Stimulated activated naive CD4-positive, alpha-beta T cell (primary cell): ENCODE data around the gene CLTB.
A peak's percentile ranks its signal among the peaks of the same experiment; 100 is the strongest.
"Not testable (repeated sequence)": the region's sequence is repeated elsewhere in the genome, so short reads cannot be mapped to it uniquely, and the experiment has no call there.

Source experiments
- DNase-seq, 6 experiments: peaks; one replicate each; lab custom pipeline; 2025; lab: John Stamatoyannopoulos, UW

The CLTB gene, protein sequence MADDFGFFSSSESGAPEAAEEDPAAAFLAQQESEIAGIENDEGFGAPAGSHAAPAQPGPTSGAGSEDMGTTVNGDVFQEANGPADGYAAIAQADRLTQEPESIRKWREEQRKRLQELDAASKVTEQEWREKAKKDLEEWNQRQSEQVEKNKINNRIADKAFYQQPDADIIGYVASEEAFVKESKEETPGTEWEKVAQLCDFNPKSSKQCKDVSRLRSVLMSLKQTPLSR

DNA sequence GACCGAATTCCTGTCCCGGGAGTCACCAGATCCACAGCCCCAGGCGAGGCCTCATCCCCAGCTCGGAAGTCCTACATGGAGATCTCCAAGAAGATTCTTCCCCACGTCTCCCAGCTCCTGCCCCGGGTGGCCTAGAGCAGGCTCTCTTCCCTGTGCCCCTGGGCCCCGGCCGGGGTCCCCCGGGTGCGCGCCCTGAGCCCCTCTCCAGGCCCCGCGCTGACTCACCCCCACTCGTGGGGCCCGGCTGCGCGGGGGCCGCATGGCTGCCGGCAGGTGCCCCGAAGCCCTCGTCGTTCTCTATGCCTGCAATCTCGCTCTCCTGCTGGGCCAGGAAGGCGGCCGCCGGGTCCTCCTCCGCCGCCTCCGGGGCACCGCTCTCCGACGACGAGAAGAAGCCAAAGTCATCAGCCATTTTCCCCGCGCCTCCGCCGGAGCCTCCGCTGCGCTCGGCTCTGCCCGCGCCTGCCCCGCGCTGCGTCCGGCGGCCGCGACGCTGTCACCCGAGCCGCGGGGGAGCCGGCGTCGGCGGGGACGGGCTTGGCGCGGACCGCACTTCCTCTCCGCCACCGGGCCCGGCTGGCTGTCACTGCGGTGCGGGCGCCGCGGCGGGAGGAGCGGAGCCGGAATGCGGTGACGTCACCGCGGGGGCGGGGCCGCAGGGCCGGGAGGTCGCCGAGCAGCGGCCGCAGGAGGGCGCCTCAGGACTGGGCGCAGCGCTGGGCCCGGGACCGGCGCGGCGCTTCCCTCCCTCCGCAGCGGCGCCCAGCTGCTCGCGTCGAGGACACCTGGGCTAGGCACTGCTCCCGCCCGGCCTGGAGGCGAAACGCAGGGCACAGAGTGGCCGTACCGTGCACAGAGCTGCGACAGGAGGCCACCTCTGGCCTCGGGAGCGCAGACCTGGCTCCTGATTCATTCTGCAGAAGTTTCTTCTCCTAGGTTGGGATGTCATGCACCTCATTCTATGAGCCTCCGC lies at the start of gene CLTB:
Gene CLTB (minus strand): TSS at position 588 of the 973 bp plus-strand sequence. CDS start 176 bp downstream, at position 412.
- peak; percentile 76 to 91 (median 88) for DNase-seq

DNA sequence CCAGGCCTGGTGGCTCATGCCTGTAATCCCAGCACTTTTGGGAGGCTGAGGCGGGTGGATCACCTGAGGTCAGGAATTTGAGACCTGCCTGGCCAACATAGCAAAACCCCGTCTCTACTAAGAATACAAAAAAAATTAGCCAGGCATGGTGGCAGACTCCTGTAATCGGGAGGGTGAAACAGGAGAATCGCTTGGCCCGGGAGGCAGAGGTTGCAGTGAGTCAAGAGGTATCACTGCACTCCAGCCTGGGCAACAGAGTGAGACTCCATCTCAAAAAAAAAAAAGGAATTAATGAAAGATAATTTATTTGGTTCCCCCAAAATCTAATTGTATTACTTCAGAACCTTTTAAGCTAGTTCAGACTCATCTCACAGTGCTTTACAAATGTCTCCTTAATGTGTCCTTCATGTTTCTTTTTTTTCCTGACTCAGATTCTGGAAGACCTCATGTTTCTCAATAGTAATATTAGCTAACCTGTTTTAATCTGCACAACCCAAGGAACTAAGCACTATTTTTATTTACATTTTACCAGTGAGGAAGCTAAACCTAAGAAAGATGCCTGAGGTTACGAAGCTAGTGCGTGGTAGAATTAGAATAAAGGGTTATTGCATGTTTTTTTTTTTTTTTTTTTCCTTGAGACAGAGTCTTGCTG lies 46.9 kb upstream of the CLTB start:
- no peak for DNase-seq

DNA sequence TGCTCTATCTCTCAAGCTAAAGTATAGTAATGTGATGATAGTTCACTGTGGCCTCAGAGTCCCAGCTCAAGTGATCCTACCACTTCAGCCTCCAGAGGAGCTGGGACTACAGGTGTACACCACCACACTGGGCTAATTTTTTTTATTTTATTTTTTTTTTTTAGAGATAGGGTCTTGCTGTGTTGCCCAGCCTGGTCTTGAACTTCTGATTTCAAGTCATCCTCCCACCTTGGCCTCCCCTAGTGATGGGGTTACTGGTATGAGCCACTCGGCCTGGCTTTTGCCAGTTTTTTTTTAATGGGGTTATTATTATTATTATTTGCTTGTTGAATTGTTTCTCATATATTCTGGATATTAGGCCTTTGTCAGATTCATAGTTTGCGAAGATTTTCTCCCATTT lies 45.0 kb upstream of the CLTB start:
- DNase-seq, result no peak

DNA sequence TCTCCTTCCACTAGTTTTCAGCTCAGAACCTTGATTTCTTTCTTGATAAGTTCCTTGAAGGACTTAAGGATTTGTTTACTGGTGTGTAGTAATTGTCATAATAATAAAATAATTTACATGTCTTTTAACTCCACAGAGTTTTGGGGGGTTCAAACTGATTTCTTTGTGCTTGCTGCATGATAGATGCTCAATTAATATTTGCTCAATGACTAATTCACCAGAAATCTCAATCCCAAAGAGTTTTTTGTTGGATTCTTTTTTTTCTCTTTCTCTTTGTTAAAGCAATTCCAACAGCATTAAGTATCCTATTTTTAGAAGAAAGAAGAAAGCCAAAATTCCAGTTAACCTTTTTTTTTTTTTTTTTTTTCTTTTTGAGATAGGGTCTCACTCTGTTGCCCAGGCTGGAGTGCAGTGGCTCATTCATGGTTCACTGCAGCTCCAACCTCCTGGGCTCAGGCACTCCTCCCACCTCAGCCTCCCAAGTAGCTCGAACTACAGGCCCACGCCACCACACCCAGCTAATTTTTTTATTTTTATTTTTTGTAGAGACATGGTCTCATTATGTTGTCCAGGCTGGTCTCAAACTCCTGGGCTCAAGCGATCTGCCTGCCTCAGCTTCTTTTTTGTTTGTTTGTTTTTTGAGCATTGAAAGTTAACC lies 42.7 kb upstream of the CLTB start:
- no peak for DNase-seq

DNA sequence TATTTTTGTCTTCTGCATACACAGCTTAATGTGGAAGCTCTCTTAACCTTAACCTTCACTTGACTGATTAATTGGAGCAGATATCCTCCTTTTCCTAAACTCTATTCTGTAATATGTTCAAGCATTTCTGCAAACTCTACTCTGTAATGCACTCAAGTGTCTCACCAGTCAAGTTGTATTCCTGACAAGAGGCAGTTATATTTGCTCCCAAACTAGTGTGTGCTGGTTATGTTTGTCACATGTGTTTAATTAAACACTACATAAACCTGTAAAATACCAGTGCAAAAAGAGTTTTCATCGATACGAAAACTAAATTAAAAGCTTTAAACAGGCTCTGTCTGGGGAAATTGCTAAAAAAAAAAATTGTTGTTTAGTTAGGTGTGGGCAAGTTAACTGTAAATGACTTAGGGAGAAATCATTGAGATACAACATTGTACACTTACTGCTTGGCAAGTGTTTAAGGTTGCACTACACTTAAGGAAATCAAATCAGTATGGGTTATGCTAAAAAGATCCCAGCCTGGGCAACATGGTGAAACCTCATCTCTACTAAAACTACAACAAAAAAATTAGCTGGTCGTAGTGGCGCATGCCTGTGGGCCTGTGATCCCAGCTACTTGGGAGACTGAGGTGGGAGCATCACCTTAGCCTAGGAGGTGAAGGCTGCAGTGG lies 38.5 kb upstream of the CLTB start:
- DNase-seq, result no peak

DNA sequence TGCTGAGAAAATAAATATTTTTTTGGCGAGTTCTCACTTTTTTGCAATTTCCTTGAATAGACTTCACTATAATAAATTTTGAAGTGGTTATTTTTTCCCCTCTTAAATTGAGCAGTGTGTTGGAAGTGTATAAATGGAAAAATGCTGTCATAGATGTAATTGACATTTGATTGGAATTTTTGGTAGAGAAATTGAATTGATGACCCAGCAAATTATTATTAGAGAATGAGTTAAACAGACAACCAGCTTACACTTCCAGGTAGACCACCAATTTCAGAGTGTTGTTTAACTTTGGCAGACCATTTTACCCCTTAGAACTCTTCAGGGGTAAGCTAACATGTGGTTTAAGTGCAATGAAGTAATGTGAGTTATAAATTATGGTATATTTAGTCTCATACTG lies 33.7 kb upstream of the CLTB start:
- DNase-seq, result no peak

DNA sequence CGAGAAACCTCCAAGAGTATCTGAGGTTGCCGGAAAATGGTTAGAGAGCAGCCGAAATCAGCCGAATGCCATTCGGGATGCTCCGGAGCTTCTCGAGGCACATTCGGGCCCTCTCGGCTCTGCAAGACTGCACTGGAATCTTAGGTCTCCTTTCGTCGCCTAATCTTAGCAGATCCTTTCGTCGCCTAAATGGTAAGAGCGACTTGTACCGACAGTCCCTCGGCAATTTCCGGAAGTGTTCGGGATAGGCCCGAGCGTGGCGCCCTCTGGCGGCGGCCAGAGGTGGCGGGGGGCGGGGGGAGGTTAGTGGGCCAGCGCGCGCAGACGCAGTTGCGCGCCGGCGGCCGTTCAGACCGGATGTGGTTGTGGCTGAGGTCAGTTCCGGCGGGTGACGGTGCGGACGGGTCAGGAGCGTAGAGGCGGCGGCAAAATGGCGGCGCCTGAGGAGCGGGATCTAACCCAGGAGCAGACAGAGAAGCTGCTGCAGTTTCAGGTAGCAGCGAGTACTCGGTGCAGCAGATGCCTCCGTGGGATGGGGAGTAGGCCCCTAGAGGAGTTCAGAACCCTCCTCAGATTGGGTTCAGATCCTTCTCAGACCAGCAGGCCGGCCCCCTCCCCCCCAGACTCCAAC lies 31.8 kb upstream of the CLTB start, which contains the start of gene FAF2:
Gene FAF2 (plus strand): TSS at position 408 of the 631 bp plus-strand sequence. CDS start 23 bp downstream, at position 431.
- DNase-seq, result peak; percentile 94 to 100 (median 98)

DNA sequence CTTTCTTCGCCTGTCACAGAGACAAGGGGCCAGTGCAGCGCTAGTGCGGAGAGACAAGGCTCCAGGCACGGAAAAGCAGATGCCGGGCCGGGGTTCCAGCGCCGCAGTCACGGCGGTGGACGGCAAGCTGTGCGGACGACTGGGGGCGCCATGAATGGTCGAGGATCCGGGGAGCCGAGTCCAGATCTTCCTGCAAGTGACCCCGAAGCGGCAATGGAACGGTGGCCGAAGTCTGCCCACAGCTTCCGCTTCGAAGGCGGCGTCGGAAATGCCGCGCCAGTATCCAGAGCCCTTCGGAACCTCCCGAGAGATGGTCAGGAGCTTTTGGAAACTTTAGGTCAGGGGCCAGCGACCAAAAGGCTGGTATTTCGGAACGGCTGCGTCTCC lies 31.2 kb upstream of the CLTB start:
- no peak for DNase-seq

DNA sequence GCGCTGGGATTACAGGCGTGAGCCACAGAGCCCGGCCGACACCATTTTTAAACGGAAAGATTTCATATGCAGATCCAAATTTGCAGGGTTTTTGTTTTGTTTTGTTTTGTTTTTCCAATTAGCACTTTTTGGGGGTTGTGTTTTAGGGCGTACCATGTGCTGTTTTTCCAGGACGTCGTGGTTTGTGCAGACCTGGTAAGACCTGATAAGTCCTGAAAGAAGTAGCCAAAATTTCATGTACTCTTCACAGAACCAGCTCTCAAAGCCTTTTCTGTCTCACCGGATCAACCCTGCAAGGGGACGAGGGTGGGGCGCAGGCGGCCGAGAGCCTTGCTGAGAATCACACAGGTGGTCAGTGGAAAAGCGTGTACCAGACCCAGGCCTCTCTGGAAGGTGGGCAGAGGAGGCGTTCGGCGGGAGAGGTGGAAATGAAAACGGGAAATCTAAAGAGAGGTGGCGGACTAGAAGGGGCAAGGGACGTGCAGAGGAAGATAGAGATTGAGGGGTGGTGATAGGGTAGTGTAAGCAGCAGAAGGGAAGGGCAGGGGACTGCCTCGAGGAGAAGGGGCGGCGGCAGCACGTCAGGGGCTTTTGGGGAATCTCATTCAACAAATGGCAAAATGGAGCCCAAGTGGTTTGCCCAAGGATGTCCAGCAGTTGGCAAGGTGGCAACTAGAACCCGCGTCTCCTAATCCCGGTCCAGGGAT lies 30.7 kb upstream of the CLTB start:
- peak in 5 of 6 experiments; percentile 6 to 54 (median 16) for DNase-seq

DNA sequence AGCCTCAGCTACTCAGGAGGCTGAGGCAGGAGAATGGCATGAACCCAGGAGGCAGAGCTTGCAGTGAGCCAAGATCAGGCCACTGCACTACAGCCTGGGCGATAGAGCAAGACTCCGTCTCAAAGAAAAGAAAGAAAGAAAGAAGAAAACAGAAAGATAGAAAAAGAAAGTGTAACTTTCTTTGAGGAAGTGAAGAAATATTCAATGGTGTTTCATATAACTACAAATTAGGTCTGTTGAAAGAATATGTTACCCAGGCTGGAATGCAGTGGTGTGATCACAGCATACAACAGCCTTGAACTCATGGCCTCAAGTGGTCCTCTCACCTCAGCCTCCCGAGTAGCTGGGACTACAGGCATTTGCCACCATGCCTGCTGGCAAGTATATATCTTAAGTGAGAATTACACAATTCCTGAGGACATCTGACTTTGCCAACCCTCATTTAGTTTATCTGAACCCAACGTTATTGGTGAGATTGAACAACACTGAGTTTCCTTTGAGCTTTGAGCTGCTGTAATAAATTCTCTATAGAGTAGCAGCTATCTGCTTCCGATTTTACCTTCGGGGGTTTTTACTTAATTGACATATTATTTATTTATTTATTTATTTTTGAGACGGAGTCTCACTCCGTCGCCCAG lies 29.8 kb upstream of the CLTB start:
- no peak for DNase-seq

DNA sequence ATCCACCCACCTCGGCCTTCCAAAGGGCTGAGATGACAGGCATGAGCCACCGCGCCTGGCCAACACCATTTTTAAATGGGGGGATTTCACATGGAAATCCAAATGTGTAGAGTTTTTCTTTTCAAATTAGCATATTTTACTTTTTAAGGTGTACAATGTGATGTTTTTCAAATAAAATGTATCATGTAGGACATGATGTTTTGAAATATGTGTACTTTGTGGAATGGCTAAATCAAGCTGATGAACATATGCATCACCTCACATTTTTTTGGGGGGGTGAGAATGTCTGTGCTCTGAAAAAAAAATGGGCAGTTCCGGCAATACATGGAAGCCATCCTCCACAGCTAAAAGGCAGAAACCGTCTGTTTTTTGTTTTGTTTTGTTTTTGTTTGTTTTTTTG lies 28.4 kb upstream of the CLTB start:
- DNase-seq, result no peak

DNA sequence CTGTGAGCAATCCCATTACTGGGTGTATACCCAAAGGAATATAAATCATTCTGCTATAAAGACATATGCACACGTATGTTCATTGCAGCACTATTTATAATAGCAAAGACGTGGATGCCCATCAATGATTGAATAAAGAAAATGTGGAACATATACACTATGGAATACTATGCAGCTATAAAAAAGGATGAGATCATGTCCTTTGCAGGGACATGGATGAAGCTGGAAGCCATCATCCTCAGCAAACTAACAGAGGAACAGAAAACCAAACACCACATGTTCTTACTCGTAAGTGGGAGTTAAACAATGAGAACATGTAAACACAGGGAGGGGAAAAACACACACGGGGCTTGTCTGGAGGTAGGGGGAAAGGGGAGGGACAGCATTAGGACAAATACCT lies 26.6 kb upstream of the CLTB start:
- DNase-seq, result not testable (repeated sequence)

DNA sequence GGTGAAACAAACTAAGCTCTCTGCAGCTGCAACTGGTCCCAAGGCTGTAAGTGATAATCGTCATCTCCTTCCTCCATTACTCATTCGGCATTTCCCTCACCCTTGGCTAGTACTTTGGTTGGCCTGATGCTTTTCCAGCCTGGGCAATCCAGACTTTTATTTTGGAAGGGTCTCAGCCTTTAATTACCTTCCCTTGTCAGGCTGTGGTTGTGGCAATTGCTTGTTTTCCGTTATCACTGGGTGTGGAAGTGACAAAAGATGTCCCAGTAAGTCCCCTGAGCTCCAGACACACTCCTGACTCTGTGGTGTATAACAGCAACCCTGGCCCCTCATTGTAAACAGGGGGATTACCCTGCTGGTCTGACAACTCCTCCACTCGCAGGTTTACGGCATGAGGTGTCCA lies 25.6 kb upstream of the CLTB start:
- no peak for DNase-seq

DNA sequence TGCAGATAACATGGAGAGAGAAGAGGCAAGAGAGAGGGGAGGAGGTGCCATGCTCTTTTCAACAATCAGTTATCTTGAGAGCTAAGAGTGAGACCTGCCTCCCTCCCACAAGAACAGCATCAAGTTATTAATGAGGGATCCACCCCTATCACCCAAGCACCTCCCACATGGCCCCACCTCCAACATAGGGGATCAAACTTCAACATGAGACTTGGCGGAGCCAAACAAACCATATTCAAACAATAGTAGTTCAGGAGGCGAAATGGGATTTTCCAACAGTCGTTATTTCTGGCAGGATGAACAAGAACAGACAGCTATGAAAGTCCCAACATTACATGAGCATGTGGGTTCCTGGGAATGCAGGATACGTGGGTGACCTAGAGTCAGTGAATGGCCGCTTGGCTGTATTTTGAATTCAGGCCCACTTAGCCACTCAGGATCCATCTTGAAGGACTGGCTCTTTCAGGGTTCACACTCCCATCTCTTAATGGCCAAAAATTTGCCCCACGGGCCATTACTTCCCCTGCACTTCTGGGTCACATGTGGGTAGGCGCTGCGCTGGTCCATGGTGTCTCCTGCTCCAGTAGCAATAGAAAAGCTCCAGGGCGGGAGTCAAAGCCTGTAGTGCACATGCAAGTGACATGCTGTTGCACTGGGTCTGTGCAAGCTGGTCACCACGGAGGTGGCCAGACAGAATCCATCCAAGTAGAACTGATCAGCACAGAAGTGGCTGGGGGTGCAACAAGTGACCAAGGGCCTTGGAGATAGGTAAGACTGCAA lies 24.8 kb upstream of the CLTB start:
- DNase-seq, result no peak

DNA sequence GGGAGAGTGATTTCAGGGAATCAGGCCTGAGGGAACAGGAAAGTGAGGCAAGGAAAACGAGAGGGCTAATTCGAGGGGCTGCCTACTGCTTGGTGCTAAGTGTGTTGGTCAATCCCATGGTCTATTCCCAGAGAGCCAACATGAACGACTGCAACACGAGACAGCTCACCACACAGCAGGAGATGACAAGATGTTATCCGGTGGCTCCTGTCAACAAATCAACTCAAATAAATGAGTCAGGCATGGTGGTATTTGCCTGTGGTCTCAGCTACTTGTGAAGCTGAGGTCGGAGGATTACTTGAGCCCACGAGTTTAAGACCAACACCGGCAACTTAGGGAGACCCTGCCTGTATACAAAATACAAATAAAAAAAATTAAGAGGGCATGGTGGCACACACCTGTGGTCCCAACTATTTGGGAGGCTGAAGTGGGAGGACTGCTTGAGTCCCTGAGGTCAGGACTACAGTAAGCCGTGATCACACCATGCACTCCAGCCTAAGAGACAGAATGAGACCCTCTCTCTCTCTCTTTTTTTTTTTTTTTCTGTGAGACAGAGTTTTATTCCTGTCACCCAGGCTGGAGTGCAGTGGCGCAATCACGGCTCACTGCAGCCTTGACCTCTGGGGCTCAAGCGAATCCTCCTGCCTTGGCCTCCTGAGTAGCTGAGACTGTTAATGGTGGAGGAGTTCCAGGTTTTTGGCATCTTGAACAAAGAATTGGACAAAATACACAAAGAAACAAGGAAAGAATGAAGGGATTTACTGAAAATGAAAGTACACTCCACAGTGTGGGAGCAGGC lies 22.8 kb upstream of the CLTB start:
- no peak for DNase-seq

DNA sequence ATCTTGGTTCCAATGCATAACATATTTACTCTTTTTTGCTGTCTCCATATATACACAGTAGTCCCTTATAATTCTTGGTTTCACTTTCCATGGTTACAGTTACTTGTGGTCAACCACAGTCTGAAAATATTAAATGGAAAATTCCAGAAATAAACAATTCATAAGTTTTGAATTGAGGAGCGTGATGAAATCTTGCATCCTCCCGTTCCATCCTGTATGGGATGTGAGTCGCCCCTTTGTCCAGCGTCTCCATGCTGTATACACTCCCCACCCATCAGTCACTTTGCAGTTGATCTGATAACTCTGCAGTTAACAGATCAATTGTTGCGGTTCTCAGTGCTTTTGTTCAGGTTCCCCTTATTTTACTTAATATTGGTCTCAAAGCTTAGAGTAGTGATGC lies 20.3 kb upstream of the CLTB start:
- DNase-seq, result no peak

DNA sequence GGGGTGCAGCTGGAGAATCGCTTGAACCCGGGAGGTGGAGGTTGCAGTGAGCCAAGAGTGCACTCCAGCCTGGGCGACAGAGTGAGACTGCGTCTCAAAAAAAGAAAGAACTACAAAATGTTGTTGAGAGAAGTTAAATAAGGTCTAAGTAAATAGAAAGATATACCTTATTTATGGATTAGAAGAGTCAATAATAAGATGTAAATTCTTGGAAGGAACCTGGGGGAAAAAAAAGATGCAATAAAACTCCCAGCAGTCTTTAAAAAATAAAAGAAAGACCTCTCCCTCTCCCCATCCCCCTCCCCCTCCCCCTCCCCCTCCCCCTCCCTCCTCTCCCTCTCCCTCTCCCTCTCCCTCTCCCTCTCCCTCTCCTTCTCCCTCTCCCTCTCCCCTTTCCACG lies 16.4 kb upstream of the CLTB start:
- DNase-seq, result no peak

DNA sequence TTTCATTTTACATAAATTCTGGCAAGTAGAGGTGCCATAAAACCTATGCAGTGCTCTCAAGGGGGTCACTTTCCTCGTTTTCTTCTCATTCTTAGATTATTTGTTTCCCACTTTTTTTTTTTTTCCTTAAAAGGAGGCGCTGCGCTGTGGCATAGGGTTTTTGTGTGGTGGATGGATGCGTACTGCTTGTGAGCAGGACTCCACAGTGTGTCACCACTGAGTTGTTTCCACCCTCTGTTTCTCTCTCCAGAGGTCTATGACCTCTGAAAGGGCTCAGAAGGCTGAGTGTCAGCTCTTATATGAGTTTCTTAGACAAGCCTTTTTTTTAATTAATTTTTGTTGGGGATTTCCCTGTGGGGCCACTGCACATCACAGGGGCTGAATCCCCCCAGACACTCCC lies 13.6 kb upstream of the CLTB start:
- no peak for DNase-seq
